Neuron (in vitro differentiated cells): ENCODE data around the gene SUCO.

Source experiments
- H2AFZ ChIP-seq: one replicate; pipeline ENCODE4 v1.6.1; 2013; ENCODE audit warnings: low read depth, mild to moderate bottlenecking, inconsistent platforms, low read length, moderate library complexity
- H3K27me3 ChIP-seq: one replicate; pipeline ENCODE4 v1.6.1; 2013; ENCODE audit warnings: low read length; ENCODE audit not compliant: insufficient read depth
- H3K36me3 ChIP-seq: one replicate; pipeline ENCODE4 v1.6.1; 2013; ENCODE audit warnings: low read length; ENCODE audit not compliant: insufficient read depth
- H3K4me1 ChIP-seq: one replicate; pipeline ENCODE4 v1.6.1; 2013; ENCODE audit warnings: low read length; ENCODE audit not compliant: insufficient read depth
- H3K4me3 ChIP-seq: 2 replicates; pipeline ENCODE4 v1.5.1; 2013; ENCODE audit warnings: mild to moderate bottlenecking, low read length, moderate library complexity
- H3K9me3 ChIP-seq: one replicate; pipeline ENCODE4 v1.6.1; 2013; ENCODE audit warnings: low read length

Gene SUCO

GRCh38 chr1:172531412-172532182 is 1.4 kb upstream of the SUCO start:
- H3K27me3 ChIP-seq: peaks cover 13% of the 10 kb centered on the region
- peak overlapping the region; percentile 65 for H2AFZ ChIP-seq
- H3K9me3 ChIP-seq: no peaks in the 10 kb centered on the region
- H3K4me1 ChIP-seq: peaks cover 18% of the 10 kb centered on the region
- peak overlapping the region; percentile 93 for H3K4me3 ChIP-seq
- no peaks in the 10 kb centered on the region for H3K36me3 ChIP-seq

- Histone ChIP-seq H3K4me1 (peaks cover 18% of the 10 kb centered on the region), H3K27me3 (peaks cover 13% of the 10 kb centered on the region), H3K36me3 (no peaks in the 10 kb centered on the region)
Measured at GRCh38 chr1:172532183-172532699, 709 bp upstream of the SUCO start.

GRCh38 chr1:172533513-172534151 is 682 bp downstream of the SUCO start:
- Histone ChIP-seq H3K27me3 (peaks cover 8% of the 10 kb centered on the region), H3K4me1 (peaks cover 24% of the 10 kb centered on the region), H3K4me3 (peak overlapping the region; percentile 93), H3K36me3 (no peaks in the 10 kb centered on the region), H2AFZ (peak overlapping the region; percentile 30), H3K9me3 (no peaks in the 10 kb centered on the region)

More at GRCh38 chr1:172532183-172532699, 709 bp upstream of the SUCO start:
- peak overlapping the region; percentile 93 for H3K4me3 ChIP-seq
- H3K9me3 ChIP-seq: no peaks in the 10 kb centered on the region
- peak overlapping the region; percentile 65 for H2AFZ ChIP-seq

- Histone ChIP-seq H3K27me3 (no peaks in the 10 kb centered on the region), H3K4me1 (peaks cover 22% of the 10 kb centered on the region), H3K36me3 (no peaks in the 10 kb centered on the region), H2AFZ (no peak overlapping the region), H3K4me3 (no peak overlapping the region), H3K9me3 (no peaks in the 10 kb centered on the region)
Measured at GRCh38 chr1:172536256-172536655, 3.3 kb downstream of the SUCO start.

- H3K27me3 ChIP-seq: no peaks in the 10 kb centered on the region
- no peak overlapping the region for H3K4me3 ChIP-seq
- no peaks in the 10 kb centered on the region for H3K36me3 ChIP-seq
- H3K4me1 ChIP-seq: peaks cover 22% of the 10 kb centered on the region
- no peaks in the 10 kb centered on the region for H3K9me3 ChIP-seq
- H2AFZ ChIP-seq: no peak overlapping the region
Measured at GRCh38 chr1:172537366-172537765, 4.4 kb downstream of the SUCO start.

GRCh38 chr1:172537827-172538391 is 5.0 kb downstream of the SUCO start:
- peaks cover 28% of the 10 kb centered on the region for H3K4me1 ChIP-seq
- H3K4me3 ChIP-seq: no peak overlapping the region
- H3K36me3 ChIP-seq: no peaks in the 10 kb centered on the region

GRCh38 chr1:172540635-172541034 is 7.7 kb downstream of the SUCO start:
- H3K36me3 ChIP-seq: no peaks in the 10 kb centered on the region
- H3K4me1 ChIP-seq: peaks cover 20% of the 10 kb centered on the region
- H3K4me3 ChIP-seq: no peak overlapping the region
- no peak overlapping the region for H2AFZ ChIP-seq
- H3K27me3 ChIP-seq: no peaks in the 10 kb centered on the region
- no peaks in the 10 kb centered on the region for H3K9me3 ChIP-seq

More at GRCh38 chr1:172537827-172538391, 5.0 kb downstream of the SUCO start:
- no peak overlapping the region for H2AFZ ChIP-seq
- H3K27me3 ChIP-seq: no peaks in the 10 kb centered on the region
- no peaks in the 10 kb centered on the region for H3K9me3 ChIP-seq

- H3K9me3 ChIP-seq: no peaks in the 10 kb centered on the region
- H3K36me3 ChIP-seq: peaks cover 4% of the 10 kb centered on the region
- H3K4me3 ChIP-seq: no peak overlapping the region
- H3K4me1 ChIP-seq: peaks cover 8% of the 10 kb centered on the region
- H2AFZ ChIP-seq: no peak overlapping the region
- H3K27me3 ChIP-seq: no peaks in the 10 kb centered on the region
Measured at GRCh38 chr1:172544481-172545104, 11.6 kb downstream of the SUCO start.

- Histone ChIP-seq H3K4me3 (no peak overlapping the region), H2AFZ (no peak overlapping the region), H3K4me1 (peaks cover 8% of the 10 kb centered on the region), H3K36me3 (peaks cover 4% of the 10 kb centered on the region), H3K27me3 (no peaks in the 10 kb centered on the region), H3K9me3 (no peaks in the 10 kb centered on the region)
Measured at GRCh38 chr1:172545396-172546004, 12.6 kb downstream of the SUCO start.

- H3K4me1 ChIP-seq: peaks cover 8% of the 10 kb centered on the region
- no peaks in the 10 kb centered on the region for H3K9me3 ChIP-seq
- no peaks in the 10 kb centered on the region for H3K27me3 ChIP-seq
- no peak overlapping the region for H3K4me3 ChIP-seq
- peaks cover 4% of the 10 kb centered on the region for H3K36me3 ChIP-seq
- no peak overlapping the region for H2AFZ ChIP-seq
Measured at GRCh38 chr1:172547071-172547470, 14.1 kb downstream of the SUCO start.

- no peak overlapping the region for H3K4me3 ChIP-seq
- no peaks in the 10 kb centered on the region for H3K27me3 ChIP-seq
- H3K9me3 ChIP-seq: no peaks in the 10 kb centered on the region
- H3K4me1 ChIP-seq: no peaks in the 10 kb centered on the region
- H3K36me3 ChIP-seq: peaks cover 4% of the 10 kb centered on the region
- no peak overlapping the region for H2AFZ ChIP-seq
Measured at GRCh38 chr1:172549621-172550280, 16.8 kb downstream of the SUCO start.

GRCh38 chr1:172551279-172551678 is 18.3 kb downstream of the SUCO start:
- H3K27me3 ChIP-seq: no peaks in the 10 kb centered on the region
- no peaks in the 10 kb centered on the region for H3K9me3 ChIP-seq
- H3K4me1 ChIP-seq: no peaks in the 10 kb centered on the region
- H2AFZ ChIP-seq: no peak overlapping the region
- peaks cover 6% of the 10 kb centered on the region for H3K36me3 ChIP-seq
- H3K4me3 ChIP-seq: no peak overlapping the region
